H9 (cell line): ENCODE measurements around the gene PSMD1. TPM values are rescaled to one million over a fixed set of nuclear protein-coding genes. Genes with fewer than 3 reads are reported as not detected.

Experiments
- DNase-seq: peaks from one replicate; pipeline ENCODE4 v3.0.0-alpha.2; 2017
- H2AFZ ChIP-seq: one replicate; pipeline ENCODE4 v1.6.1; 2013; ENCODE audit warnings: mild to moderate bottlenecking, low read length, control low read depth, moderate library complexity
- H2AK5ac ChIP-seq: 2 replicates; pipeline ENCODE4 v1.6.1; 2013; ENCODE audit warnings: low read length, control low read depth, mixed read lengths; ENCODE audit not compliant: insufficient read length
- H2BK120ac ChIP-seq: one replicate; pipeline ENCODE4 v1.6.1; 2013; ENCODE audit warnings: low read depth, mild to moderate bottlenecking, low read length, control low read depth, inconsistent platforms; ENCODE audit not compliant: poor library complexity, severe bottlenecking
- H2BK12ac ChIP-seq: 2 replicates; pipeline ENCODE4 v1.6.1; 2013; ENCODE audit warnings: low read length, control low read depth, mixed read lengths, low read depth; ENCODE audit not compliant: insufficient read length
- H2BK15ac ChIP-seq: 2 replicates; pipeline ENCODE4 v1.6.1; 2013; ENCODE audit warnings: low read depth, low read length, control low read depth
- H2BK20ac ChIP-seq: one replicate; pipeline ENCODE4 v1.6.1; 2013; ENCODE audit warnings: low read depth, mild to moderate bottlenecking, low read length, control low read depth, inconsistent platforms; ENCODE audit not compliant: poor library complexity, severe bottlenecking
- H2BK5ac ChIP-seq: 2 replicates; pipeline ENCODE4 v1.6.1; 2013; ENCODE audit warnings: low read length, control low read depth, mixed read lengths; ENCODE audit not compliant: insufficient read length
- H3K14ac ChIP-seq: 2 replicates; pipeline ENCODE4 v1.6.1; 2013; ENCODE audit warnings: low read length, control low read depth; ENCODE audit not compliant: insufficient read depth
- H3K18ac ChIP-seq: 2 replicates; pipeline ENCODE4 v1.6.1; 2013; ENCODE audit warnings: low read depth, mild to moderate bottlenecking, mixed read lengths, low read length, control low read depth; ENCODE audit not compliant: insufficient read length
- H3K23ac ChIP-seq: 2 replicates; pipeline ENCODE4 v1.6.1; 2013; ENCODE audit warnings: low read length, control low read depth, mixed read lengths, low read depth; ENCODE audit not compliant: insufficient read length
- H3K23me2 ChIP-seq: 2 replicates; pipeline ENCODE4 v1.6.1; 2013; ENCODE audit warnings: low read depth, mild to moderate bottlenecking, mixed read lengths, low read length, control low read depth; ENCODE audit not compliant: insufficient read length, poor library complexity, severe bottlenecking
- H3K27ac ChIP-seq: 2 replicates; pipeline ENCODE4 v1.5.1; 2013; ENCODE audit warnings: low read length, control low read depth, mixed read lengths, low read depth; ENCODE audit not compliant: insufficient read length
- H3K27me3 ChIP-seq: 2 replicates; pipeline ENCODE4 v1.6.1; 2013; ENCODE audit warnings: low read length, control low read depth, inconsistent platforms; ENCODE audit not compliant: insufficient read depth
- H3K4ac ChIP-seq: 2 replicates; pipeline ENCODE4 v1.6.1; 2013; ENCODE audit warnings: low read depth, mild to moderate bottlenecking, control low read depth, inconsistent platforms, low read length, moderate library complexity
- H3K4me1 ChIP-seq: 2 replicates; pipeline ENCODE4 v1.6.1; 2013; ENCODE audit warnings: low read length, control low read depth, inconsistent platforms; ENCODE audit not compliant: insufficient read depth
- H3K4me2 ChIP-seq: 2 replicates; pipeline ENCODE4 v1.6.1; 2013; ENCODE audit warnings: low read length, control low read depth, mixed read lengths; ENCODE audit not compliant: insufficient read length, insufficient read depth
- H3K56ac ChIP-seq: 2 replicates; pipeline ENCODE4 v1.6.1; 2013; ENCODE audit warnings: low read depth, mild to moderate bottlenecking, mixed read lengths, low read length, control low read depth; ENCODE audit not compliant: insufficient read length
- H3K79me1 ChIP-seq: 2 replicates; pipeline ENCODE4 v1.6.1; 2013; ENCODE audit warnings: low read depth, mild to moderate bottlenecking, moderate library complexity, low read length, control low read depth, inconsistent platforms; ENCODE audit not compliant: insufficient read depth, poor library complexity, severe bottlenecking
- H3K79me2 ChIP-seq: 2 replicates; pipeline ENCODE4 v1.6.1; 2013; ENCODE audit warnings: low read length, control low read depth, inconsistent platforms; ENCODE audit not compliant: insufficient read depth
- H3K9ac ChIP-seq: 2 replicates; pipeline ENCODE4 v1.6.1; 2013; ENCODE audit warnings: low read length, control low read depth, mixed read lengths; ENCODE audit not compliant: insufficient read length; ENCODE audit errors: extremely low read depth
- H3K9me3 ChIP-seq: one replicate; pipeline ENCODE4 v1.6.1; 2013; ENCODE audit warnings: low read depth, low read length, inconsistent platforms; ENCODE audit not compliant: control insufficient read depth
- H3T11ph ChIP-seq: one replicate; pipeline ENCODE4 v1.6.1; 2013; ENCODE audit warnings: mild to moderate bottlenecking, low read length, control low read depth, inconsistent platforms
- H4K20me1 ChIP-seq: one replicate; pipeline ENCODE4 v1.6.1; 2013; ENCODE audit not compliant: control insufficient read depth, insufficient read length, insufficient read depth
- H4K5ac ChIP-seq: 2 replicates; pipeline ENCODE4 v1.6.1; 2013; ENCODE audit warnings: low read depth, mild to moderate bottlenecking, mixed read lengths, low read length, control low read depth; ENCODE audit not compliant: insufficient read length
- H4K8ac ChIP-seq: replicated peaks from 2 replicates; pipeline ENCODE4 v1.6.1; 2013; ENCODE audit warnings: low read length, control low read depth, mixed read lengths, low read depth; ENCODE audit not compliant: insufficient read length
- H4K91ac ChIP-seq: 2 replicates; pipeline ENCODE4 v1.6.1; 2013; ENCODE audit warnings: low read depth, mild to moderate bottlenecking, moderate library complexity, mixed read lengths, low read length, control low read depth; ENCODE audit not compliant: insufficient read length
- H3K27ac Mint-ChIP-seq, 3 experiments: 2 replicates in 2 of 3; 3 replicates in 1 of 3; pipeline ENCODE4 v1.8.0; 2020 to 2021; ENCODE audit warnings: mixed read lengths in 3 of 3, mild to moderate bottlenecking in 1 of 3, moderate library complexity in 1 of 3
- H3K27me3 Mint-ChIP-seq: 2 replicates; pipeline ENCODE4 v1.8.0; 2021; ENCODE audit warnings: low read depth, mild to moderate bottlenecking, moderate library complexity, mixed read lengths
- H3K36me3 Mint-ChIP-seq, 3 experiments: 2 replicates in 2 of 3; 3 replicates in 1 of 3; pipeline ENCODE4 v1.8.0; 2020 to 2021; ENCODE audit warnings: low read depth in 3 of 3, mixed read lengths in 3 of 3; ENCODE audit not compliant: insufficient read depth in 1 of 3
- H3K4me1 Mint-ChIP-seq, 2 experiments: 2 replicates each; pipeline ENCODE4 v1.8.0; 2020; ENCODE audit warnings: mixed read lengths in 2 of 2
- H3K4me3 Mint-ChIP-seq, 2 experiments: 2 replicates in 1 of 2; 3 replicates in 1 of 2; pipeline ENCODE4 v1.8.0; 2020 to 2021; ENCODE audit warnings: mild to moderate bottlenecking in 2 of 2, mixed read lengths in 2 of 2, moderate library complexity in 1 of 2
- H3K9me3 Mint-ChIP-seq, 2 experiments: 2 replicates in 1 of 2; 3 replicates in 1 of 2; pipeline ENCODE4 v1.8.0; 2020; ENCODE audit warnings: mild to moderate bottlenecking in 2 of 2, mixed read lengths in 2 of 2, moderate library complexity in 1 of 2
- CTCF ChIP-seq: fragments of 200-600 bp; sonication (generic); conservative IDR thresholded peaks from 3 replicates; pipeline ENCODE4 v1.8.0; 2021; ENCODE audit warnings: antibody characterized with exemption, mild to moderate bottlenecking
- WGBS: extraction: QIAGEN DNeasy Blood & Tissue Kit; methylation state at CpG from one replicate; pipeline ENCODE4 v1.1.7; 2013; ENCODE audit warnings: missing lambda C conversion rate, low lambda C conversion rate, mixed read lengths; ENCODE audit not compliant: insufficient read length; ENCODE audit errors: extremely low coverage; 5-methylcytosine and 5-hydroxymethylcytosine counted together
- total RNA-seq: library from RNA; stranded (reverse); gene quantifications from 2 replicates; pipeline ENCODE4 v1.2.1, GENCODE V29; 2021

Gene PSMD1
- total RNA-seq, 1 experiment from 2014 or later: 166 TPM

GRCh38 chr2:231009236-231009919, 47.3 kb upstream of the PSMD1 start:
- Histone ChIP-seq H3K23ac (no peak overlapping the region), H3T11ph (no peak overlapping the region), H3K79me2 (no peaks in the 10 kb centered on the region), H4K20me1 (no peaks in the 10 kb centered on the region), H3K27me3 (no peaks in the 10 kb centered on the region; the same call in 1 of the 2 replicates), H2BK12ac (no peak overlapping the region), H2BK5ac (no peak overlapping the region), H3K4me1 (no peaks in the 10 kb centered on the region), H3K79me1 (no peaks in the 10 kb centered on the region), H3K27ac (no peak overlapping the region), H4K91ac (no peak overlapping the region), H3K56ac (no peak overlapping the region), H3K4ac (no peak overlapping the region), H3K9ac (no peak overlapping the region), H2BK20ac (no peak overlapping the region), H3K4me2 (no peak overlapping the region), H3K23me2 (no peaks in the 10 kb centered on the region), H3K18ac (no peak overlapping the region), H2AK5ac (no peak overlapping the region), H2BK15ac (no peak overlapping the region), H4K8ac (no peak overlapping the region), H3K14ac (no peak overlapping the region), H2BK120ac (no peak overlapping the region), H3K9me3 (no peaks in the 10 kb centered on the region), H2AFZ (no peak overlapping the region), H4K5ac (no peak overlapping the region)
- Mint-ChIP-seq H3K4me3 (no peak overlapping the region; a peak in 1 of 5 replicates), H3K9me3 (peaks cover 11 to 14% of the 10 kb centered on the region in 2 experiments), H3K4me1 (peaks cover 7 to 15% of the 10 kb centered on the region in 2 experiments; a peak in 3 of 4 replicates), H3K36me3 (peaks cover 9 to 10% (median 9%) of the 10 kb centered on the region in 3 experiments), H3K27me3 (peaks cover 38% of the 10 kb centered on the region), H3K27ac (no peak overlapping the region)
- no peak for DNase-seq
- WGBS: no CpG with 5 or more reads among the region's 14 CpGs
- TF ChIP-seq CTCF: no peak
